Astrocyte (in vitro differentiated cells and primary cell): ENCODE results near the gene ARRDC3. TPM values are rescaled to one million over a fixed set of nuclear protein-coding genes. Genes with fewer than 3 reads are reported as not detected.
"Not testable (repeated sequence)": the region's sequence is repeated elsewhere in the genome, so short reads cannot be mapped to it uniquely, and the experiment has no call there.

Source experiments
- DNase-seq: peaks from one replicate; pipeline ENCODE4 v3.0.0-alpha.2; 2010; ENCODE audit warnings: low read depth
- FAIRE-seq: peaks from 2 replicates; lab custom pipeline; 2011; peaks lifted over from hg19 to GRCh38; lab: Jason Lieb, UNC
- H2AFZ ChIP-seq: 2 replicates; pipeline ENCODE4 v1.6.0; 2012; ENCODE audit warnings: low read depth, low read length, inconsistent platforms
- H3K27ac ChIP-seq: 2 replicates; pipeline ENCODE4 v1.5.1; 2011; ENCODE audit warnings: low read depth, low read length, inconsistent platforms
- H3K27me3 ChIP-seq: 2 replicates; pipeline ENCODE4 v1.6.0; 2011; ENCODE audit warnings: low read length, inconsistent platforms; ENCODE audit not compliant: insufficient read depth
- H3K36me3 ChIP-seq: 2 replicates; pipeline ENCODE4 v1.5.1; 2011; ENCODE audit warnings: low read length, inconsistent platforms; ENCODE audit not compliant: insufficient read depth
- H3K4me1 ChIP-seq: 2 replicates; pipeline ENCODE4 v1.5.1; 2011; ENCODE audit warnings: low read length, inconsistent platforms; ENCODE audit not compliant: insufficient read depth
- H3K4me2 ChIP-seq: 2 replicates; pipeline ENCODE4 v1.6.0; 2012; ENCODE audit warnings: low read length, inconsistent platforms
- H3K4me3 ChIP-seq: 2 replicates; pipeline ENCODE4 v1.5.1; 2011; ENCODE audit warnings: low read depth, mild to moderate bottlenecking, low read length, inconsistent platforms; ENCODE audit not compliant: insufficient read depth
- H3K79me2 ChIP-seq: 2 replicates; pipeline ENCODE4 v1.6.0; 2012; ENCODE audit warnings: mild to moderate bottlenecking, low read length, inconsistent platforms; ENCODE audit not compliant: insufficient read depth
- H3K9ac ChIP-seq: 2 replicates; pipeline ENCODE4 v1.6.0; 2012; ENCODE audit warnings: mild to moderate bottlenecking, low read length, inconsistent platforms
- H3K9me3 ChIP-seq: 2 replicates; pipeline ENCODE4 v1.5.1; 2012; ENCODE audit warnings: low read depth, mild to moderate bottlenecking, low read length, inconsistent platforms; ENCODE audit not compliant: insufficient read depth
- H4K20me1 ChIP-seq: 2 replicates; pipeline ENCODE4 v1.6.0; 2012; ENCODE audit warnings: low read length, inconsistent platforms; ENCODE audit not compliant: insufficient read depth
- H3K27ac Mint-ChIP-seq: one replicate; pipeline ENCODE4 v1.8.0; 2021; ENCODE audit warnings: mild to moderate bottlenecking, mixed read lengths; ENCODE audit not compliant: unreplicated experiment
- H3K27me3 Mint-ChIP-seq: one replicate; pipeline ENCODE4 v1.8.0; 2021; ENCODE audit warnings: low read depth, mixed read lengths; ENCODE audit not compliant: unreplicated experiment
- H3K36me3 Mint-ChIP-seq: one replicate; pipeline ENCODE4 v1.8.0; 2021; ENCODE audit warnings: low read depth, mixed read lengths; ENCODE audit not compliant: unreplicated experiment
- H3K4me1 Mint-ChIP-seq: one replicate; pipeline ENCODE4 v1.8.0; 2021; ENCODE audit warnings: low read depth, mixed read lengths; ENCODE audit not compliant: unreplicated experiment
- H3K4me3 Mint-ChIP-seq: one replicate; pipeline ENCODE4 v1.8.0; 2021; ENCODE audit warnings: mild to moderate bottlenecking, moderate library complexity, mixed read lengths; ENCODE audit not compliant: unreplicated experiment
- H3K9me3 Mint-ChIP-seq: one replicate; pipeline ENCODE4 v1.8.0; 2021; ENCODE audit warnings: mild to moderate bottlenecking, mixed read lengths; ENCODE audit not compliant: unreplicated experiment
- EZH2 ChIP-seq: IDR thresholded peaks from 2 replicates; pipeline ENCODE4 v1.6.1; 2012; ENCODE audit warnings: mild to moderate bottlenecking, low read length, inconsistent platforms; ENCODE audit not compliant: insufficient read depth
- total RNA-seq: library from RNA; stranded (reverse); gene quantifications from 2 replicates; pipeline ENCODE4 v1.2.1, GENCODE V29; 2021
- TF ChIP-seq, protein P1 (sequence below): IDR thresholded peaks from 2 replicates; pipeline ENCODE4 v1.5.1; 2011; ENCODE audit warnings: low read depth, mild to moderate bottlenecking, inconsistent platforms, low read length, moderate library complexity; ENCODE audit not compliant: insufficient read depth

ARRDC3 gene
- total RNA-seq, 1 donor from 2014 or later = 94.7 TPM

DNA sequence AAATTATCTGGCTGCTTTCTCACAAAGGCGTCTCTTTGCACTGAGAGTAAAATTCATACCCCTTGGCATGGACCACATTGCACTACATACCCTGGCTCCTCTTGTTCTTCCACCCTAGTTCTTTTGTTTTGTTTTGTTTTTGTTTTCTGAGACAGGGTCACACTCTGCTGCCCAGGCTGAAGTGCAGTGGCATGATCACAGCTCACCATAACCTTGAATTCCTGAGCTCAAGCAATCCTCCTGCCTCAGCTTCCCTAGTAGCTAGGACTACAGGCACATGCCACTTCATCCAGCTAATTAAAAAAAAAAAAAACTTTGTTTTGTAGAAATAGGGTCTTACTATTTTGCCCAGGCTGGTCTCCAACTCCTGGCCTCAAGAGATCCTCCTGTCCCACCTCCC is 51.4 kb downstream of the ARRDC3 start:
- peak overlapping the region; percentile 14 for H3K4me2 ChIP-seq
- no peak overlapping the region for H3K9ac ChIP-seq
- no peak overlapping the region for H3K27ac ChIP-seq
- peak overlapping the region; percentile 11 for H2AFZ ChIP-seq
- no peaks in the 10 kb centered on the region for H3K27me3 ChIP-seq
- no peaks in the 10 kb centered on the region for H3K27me3 Mint-ChIP-seq
- H3K4me3 ChIP-seq = no peak overlapping the region
- H4K20me1 ChIP-seq = no peaks in the 10 kb centered on the region
- no peaks in the 10 kb centered on the region for H3K79me2 ChIP-seq
- DNase-seq = no peak
- no peak for TF ChIP-seq EZH2
- TF ChIP-seq, protein P1, sequence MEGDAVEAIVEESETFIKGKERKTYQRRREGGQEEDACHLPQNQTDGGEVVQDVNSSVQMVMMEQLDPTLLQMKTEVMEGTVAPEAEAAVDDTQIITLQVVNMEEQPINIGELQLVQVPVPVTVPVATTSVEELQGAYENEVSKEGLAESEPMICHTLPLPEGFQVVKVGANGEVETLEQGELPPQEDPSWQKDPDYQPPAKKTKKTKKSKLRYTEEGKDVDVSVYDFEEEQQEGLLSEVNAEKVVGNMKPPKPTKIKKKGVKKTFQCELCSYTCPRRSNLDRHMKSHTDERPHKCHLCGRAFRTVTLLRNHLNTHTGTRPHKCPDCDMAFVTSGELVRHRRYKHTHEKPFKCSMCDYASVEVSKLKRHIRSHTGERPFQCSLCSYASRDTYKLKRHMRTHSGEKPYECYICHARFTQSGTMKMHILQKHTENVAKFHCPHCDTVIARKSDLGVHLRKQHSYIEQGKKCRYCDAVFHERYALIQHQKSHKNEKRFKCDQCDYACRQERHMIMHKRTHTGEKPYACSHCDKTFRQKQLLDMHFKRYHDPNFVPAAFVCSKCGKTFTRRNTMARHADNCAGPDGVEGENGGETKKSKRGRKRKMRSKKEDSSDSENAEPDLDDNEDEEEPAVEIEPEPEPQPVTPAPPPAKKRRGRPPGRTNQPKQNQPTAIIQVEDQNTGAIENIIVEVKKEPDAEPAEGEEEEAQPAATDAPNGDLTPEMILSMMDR = no peak
- no peak overlapping the region for H3K4me3 Mint-ChIP-seq
- H3K9me3 Mint-ChIP-seq = no peaks in the 10 kb centered on the region
- H3K4me1 Mint-ChIP-seq = peaks cover 17% of the 10 kb centered on the region
- H3K27ac Mint-ChIP-seq = peak overlapping the region; percentile 26
- H3K4me1 ChIP-seq = peaks cover 7% of the 10 kb centered on the region
- H3K36me3 Mint-ChIP-seq = no peaks in the 10 kb centered on the region
- FAIRE-seq = no peak
- no peaks in the 10 kb centered on the region for H3K9me3 ChIP-seq
- no peaks in the 10 kb centered on the region for H3K36me3 ChIP-seq

DNA sequence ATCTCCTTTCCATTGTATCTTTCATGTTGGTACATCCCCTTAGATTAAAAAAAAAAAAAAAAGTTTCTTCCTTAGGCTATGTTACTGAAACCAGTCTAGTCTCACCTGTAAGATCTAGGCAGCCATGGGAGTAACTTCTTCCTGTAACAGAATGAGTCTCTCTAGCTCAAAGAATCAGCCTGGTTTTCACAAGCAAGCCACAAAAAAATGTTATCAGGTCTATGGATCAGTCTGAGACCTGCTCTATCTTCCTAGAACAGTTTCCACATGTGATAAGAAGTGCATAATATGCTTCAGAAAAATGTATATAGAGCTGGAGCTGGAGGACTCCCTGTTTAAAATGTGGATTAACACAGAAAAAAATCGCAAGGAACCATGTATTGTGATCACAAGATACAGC is 53.8 kb downstream of the ARRDC3 start:
- H3K79me2 ChIP-seq = no peaks in the 10 kb centered on the region
- Mint-ChIP-seq H3K27ac (no peak overlapping the region), H3K4me1 (peaks cover 20% of the 10 kb centered on the region), H3K9me3 (no peaks in the 10 kb centered on the region), H3K36me3 (no peaks in the 10 kb centered on the region), H3K27me3 (no peaks in the 10 kb centered on the region), H3K4me3 (no peak overlapping the region)
- no peaks in the 10 kb centered on the region for H3K27me3 ChIP-seq
- no peaks in the 10 kb centered on the region for H4K20me1 ChIP-seq
- TF ChIP-seq, protein P1 = no peak
- TF ChIP-seq EZH2 = no peak
- H3K27ac ChIP-seq = no peak overlapping the region
- DNase-seq (no peak), FAIRE-seq (no peak)
- H3K4me3 ChIP-seq = no peak overlapping the region
- H3K9me3 ChIP-seq = no peaks in the 10 kb centered on the region
- H3K9ac ChIP-seq = no peak overlapping the region
- no peaks in the 10 kb centered on the region for H3K36me3 ChIP-seq
- H3K4me1 ChIP-seq = peaks cover 7% of the 10 kb centered on the region
- no peak overlapping the region for H2AFZ ChIP-seq
- H3K4me2 ChIP-seq = no peak overlapping the region

DNA sequence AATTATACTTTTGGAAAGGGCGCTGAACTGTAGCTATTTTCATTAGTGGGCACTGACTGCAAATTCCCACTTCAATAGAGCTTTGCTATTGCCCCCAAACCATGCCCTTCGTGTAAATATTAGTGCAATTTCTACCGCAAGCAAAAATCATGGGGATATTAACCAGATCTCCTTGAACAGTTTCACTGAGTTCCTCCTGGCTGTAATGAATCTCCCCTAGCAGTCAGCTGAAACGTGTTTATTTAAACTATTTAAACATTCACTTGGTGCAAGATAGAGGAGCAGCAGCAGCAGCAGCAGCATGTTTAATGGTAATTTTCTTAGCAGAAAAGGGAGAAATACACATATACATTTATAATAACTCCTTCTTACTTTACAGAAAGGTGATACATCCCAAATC is 54.4 kb downstream of the ARRDC3 start:
- H3K4me1 ChIP-seq = peaks cover 7% of the 10 kb centered on the region
- no peak overlapping the region for H3K4me3 ChIP-seq
- Mint-ChIP-seq H3K27me3 (no peaks in the 10 kb centered on the region), H3K36me3 (no peaks in the 10 kb centered on the region), H3K4me1 (peaks cover 21% of the 10 kb centered on the region), H3K27ac (no peak overlapping the region), H3K4me3 (no peak overlapping the region), H3K9me3 (no peaks in the 10 kb centered on the region)
- no peak for TF ChIP-seq EZH2
- TF ChIP-seq, protein P1 = no peak
- H3K9me3 ChIP-seq = no peaks in the 10 kb centered on the region
- no peak overlapping the region for H3K4me2 ChIP-seq
- no peak overlapping the region for H3K9ac ChIP-seq
- H3K27ac ChIP-seq = no peak overlapping the region
- no peaks in the 10 kb centered on the region for H3K79me2 ChIP-seq
- H4K20me1 ChIP-seq = no peaks in the 10 kb centered on the region
- no peaks in the 10 kb centered on the region for H3K36me3 ChIP-seq
- no peaks in the 10 kb centered on the region for H3K27me3 ChIP-seq
- DNase-seq = no peak
- no peak overlapping the region for H2AFZ ChIP-seq
- no peak for FAIRE-seq

DNA sequence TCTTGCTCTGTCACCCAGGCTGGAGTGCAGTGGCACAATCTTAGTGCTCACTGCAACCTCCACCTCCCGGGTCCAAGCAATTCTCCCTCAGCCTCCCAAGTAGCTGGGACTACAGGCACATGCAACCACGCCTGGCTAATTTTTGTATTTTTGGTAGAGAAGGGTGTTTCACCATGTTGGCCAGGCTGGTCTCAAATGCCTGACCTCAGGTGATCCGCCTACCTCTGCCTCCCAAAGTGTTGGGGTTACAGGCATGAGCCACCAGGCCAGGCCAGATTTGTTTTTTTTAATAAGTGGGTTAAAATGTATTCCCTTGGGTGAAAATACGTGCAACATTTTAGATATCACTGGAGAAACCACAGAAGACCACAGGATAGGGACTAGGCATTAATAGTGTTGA is 60.1 kb downstream of the ARRDC3 start:
- H3K4me1 ChIP-seq, DNase-seq, H2AFZ ChIP-seq, H3K36me3 Mint-ChIP-seq, H4K20me1 ChIP-seq, H3K9me3 ChIP-seq, H3K4me3 Mint-ChIP-seq, H3K4me2 ChIP-seq, H3K9me3 Mint-ChIP-seq, H3K27ac Mint-ChIP-seq, H3K9ac ChIP-seq, H3K79me2 ChIP-seq, H3K27me3 ChIP-seq, FAIRE-seq, H3K27me3 Mint-ChIP-seq, H3K27ac ChIP-seq, H3K4me1 Mint-ChIP-seq, H3K4me3 ChIP-seq, H3K36me3 ChIP-seq: not testable (repeated sequence)
